Measurements from ENCODE around the gene HCK. TPM values are rescaled to one million over a fixed set of nuclear protein-coding genes. Genes with fewer than 3 reads are reported as not detected.
A peak's percentile ranks its signal among the peaks of the same experiment; 100 is the strongest.

Gene HCK
- total RNA-seq, 1 donor from 2014 or later: not detected

DNA sequence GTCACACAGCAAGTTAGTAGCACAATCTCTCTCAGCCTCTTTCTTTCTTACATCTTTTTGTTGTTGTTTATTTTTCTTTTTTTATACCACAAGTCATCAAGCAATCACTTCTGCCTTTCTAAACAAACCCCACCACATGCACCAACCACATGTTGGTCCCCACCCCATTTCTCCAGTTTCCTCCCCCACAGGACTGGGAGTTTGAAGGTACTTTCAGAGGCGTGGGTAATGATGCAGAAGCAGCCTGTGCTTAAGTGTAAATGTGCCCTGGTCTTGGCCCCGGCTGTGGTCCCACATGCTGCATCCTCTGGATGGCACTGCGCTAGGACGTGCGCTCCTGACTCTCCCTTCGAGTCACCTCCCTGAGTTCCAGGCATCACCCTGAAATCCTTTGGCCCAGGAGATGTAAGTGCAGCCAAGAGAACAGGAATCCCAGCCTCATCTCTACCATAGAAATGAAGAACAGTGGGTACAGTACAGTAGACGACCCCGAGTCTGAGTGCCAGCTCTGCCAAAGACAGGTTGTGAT lies 5.7 kb downstream of the HCK start:
- DNase-seq (ENCODE audit: low read depth): no peak

- DNase-seq (ENCODE audit: low read depth): no peak
These were observed 7.1 kb downstream of the HCK start for GRCh38 chr20:32059189-32059588.

- DNase-seq (ENCODE audit: low read depth): no peak
These were observed 10.7 kb downstream of the HCK start for GRCh38 chr20:32062776-32063170.

- DNase-seq (ENCODE audit: low read depth): no peak
These were observed 11.7 kb downstream of the HCK start for GRCh38 chr20:32063695-32064094.

DNA sequence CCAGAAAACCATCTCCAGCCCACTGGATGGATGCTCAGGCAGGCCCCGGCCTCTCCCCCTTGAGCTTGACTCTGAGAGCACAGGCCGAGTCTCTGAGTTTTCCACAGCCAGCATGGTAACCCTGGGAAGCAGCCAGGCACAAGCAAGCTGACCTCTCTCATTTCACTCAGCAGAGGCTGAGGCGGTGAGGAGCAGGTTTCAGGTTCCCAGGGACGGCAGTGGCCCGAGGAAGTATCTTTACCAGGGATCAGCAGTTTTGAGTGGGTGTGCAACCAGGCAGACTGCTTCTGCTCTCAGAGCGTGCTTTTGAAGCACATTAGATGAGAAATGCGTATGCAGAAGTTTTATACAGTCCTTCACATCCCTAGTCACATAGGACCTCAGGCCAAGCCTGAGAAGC lies 12.6 kb downstream of the HCK start:
- no peak for DNase-seq (ENCODE audit: low read depth)

GRCh38 chr20:32067234-32067821 lies 15.3 kb downstream of the HCK start:
- DNase-seq (ENCODE audit: low read depth): peak; percentile 55

- DNase-seq (ENCODE audit: low read depth): no peak
These were observed 16.1 kb downstream of the HCK start for GRCh38 chr20:32068174-32068573.

- DNase-seq (ENCODE audit: low read depth): no peak
These were observed 17.7 kb downstream of the HCK start for GRCh38 chr20:32069711-32070110.

GRCh38 chr20:32070282-32070681 lies 18.2 kb downstream of the HCK start:
- DNase-seq (ENCODE audit: low read depth): no peak

- DNase-seq (ENCODE audit: low read depth): no peak
These were observed 18.7 kb downstream of the HCK start for GRCh38 chr20:32070690-32071213.

DNA sequence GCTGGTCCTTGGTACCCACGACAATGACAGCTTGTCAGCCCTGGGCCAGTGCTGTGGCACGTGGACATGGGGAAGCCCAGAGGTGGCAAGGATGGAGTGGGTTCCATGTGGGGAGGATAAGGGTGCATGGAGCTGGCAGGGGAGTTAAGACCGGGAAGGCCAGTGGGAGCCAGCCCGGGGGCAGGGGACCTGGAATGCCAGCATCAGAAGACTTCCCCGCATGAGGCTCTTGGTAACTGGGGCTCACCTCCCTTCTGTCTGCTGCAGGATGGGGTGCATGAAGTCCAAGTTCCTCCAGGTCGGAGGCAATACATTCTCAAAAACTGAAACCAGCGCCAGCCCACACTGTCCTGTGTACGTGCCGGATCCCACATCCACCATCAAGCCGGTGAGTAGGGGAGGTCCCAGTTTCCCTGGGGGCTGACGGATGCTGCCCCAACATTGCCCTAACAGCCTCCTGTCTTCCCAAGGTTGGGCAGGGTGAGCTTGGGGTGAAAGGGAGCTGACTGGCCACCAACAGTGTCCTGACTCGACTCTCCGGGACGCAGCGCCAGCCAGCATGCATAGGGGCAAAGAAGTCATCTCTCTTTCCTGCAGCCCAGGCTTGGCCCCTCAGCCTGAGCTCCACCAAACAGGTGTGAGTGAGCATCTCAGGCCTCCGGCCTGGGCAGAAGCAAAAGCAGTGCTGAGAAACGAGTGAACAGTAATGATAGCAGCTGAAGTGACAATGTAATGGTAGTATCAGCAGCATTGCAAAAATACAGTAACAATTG lies 19.5 kb downstream of the HCK start:
- no peak for DNase-seq (ENCODE audit: low read depth)

- no peak for DNase-seq (ENCODE audit: low read depth)
These were observed 20.2 kb downstream of the HCK start for GRCh38 chr20:32072168-32072750.

DNA sequence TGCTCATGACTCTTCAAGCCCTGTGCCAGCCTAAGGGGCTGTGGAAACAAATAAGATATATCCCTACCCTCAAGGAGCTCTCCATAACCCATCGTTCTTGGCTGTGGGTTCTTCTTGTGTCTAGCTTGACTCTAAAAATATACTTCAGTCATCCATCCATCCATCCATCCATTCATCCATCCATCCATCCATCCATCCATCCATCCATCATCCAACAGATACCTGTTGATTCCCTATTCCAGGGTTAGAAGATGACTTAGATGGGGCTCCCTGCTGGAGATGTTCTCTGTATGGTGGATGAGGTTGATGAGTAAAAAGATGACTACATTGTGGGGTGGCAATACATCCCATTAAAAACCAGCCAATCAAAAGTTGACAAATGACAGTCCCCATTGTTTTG lies 23.5 kb downstream of the HCK start:
- no peak for DNase-seq (ENCODE audit: low read depth)

DNA sequence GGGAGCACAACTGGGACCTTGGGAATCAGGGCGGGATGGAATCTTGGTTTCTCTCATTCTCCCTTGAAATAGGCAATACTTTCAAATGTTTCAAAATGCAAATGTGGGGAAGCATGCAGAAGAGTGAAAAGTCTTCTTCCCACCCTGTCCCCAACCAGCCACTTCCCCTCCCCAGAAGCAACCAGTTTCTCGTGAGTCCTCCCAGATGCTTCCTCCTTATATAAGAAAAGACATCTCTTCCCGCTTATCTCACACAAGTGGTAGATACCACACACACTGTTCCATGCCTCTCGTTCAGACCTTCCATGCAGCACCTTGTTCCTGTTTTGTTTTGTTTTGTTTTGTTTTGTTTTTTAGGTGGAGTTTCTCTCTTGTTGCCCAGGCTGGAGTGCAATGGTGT lies 25.1 kb downstream of the HCK start:
- DNase-seq (ENCODE audit: low read depth): no peak

DNA sequence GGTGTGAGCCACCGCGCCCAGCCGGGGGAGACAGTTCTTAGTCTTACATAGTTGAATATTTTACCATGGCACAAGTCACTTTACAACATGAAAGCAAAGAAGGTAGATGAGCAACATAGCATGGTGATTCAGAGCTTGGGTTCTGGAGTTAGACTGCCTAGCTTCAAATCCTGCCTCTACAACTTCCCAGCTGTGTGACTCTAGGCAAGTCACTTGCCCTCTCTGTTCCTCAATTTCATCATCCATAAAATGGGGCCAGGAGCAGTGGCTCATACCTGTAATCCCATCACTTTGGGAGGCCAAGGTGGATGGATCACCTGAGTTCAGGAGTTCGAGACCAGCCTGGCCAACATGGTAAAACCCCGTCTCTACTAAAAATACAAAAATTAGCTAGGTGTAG lies 26.3 kb downstream of the HCK start:
- DNase-seq (ENCODE audit: low read depth): no peak

- DNase-seq (ENCODE audit: low read depth): no peak
These were observed 26.7 kb downstream of the HCK start for GRCh38 chr20:32078791-32079190.

- DNase-seq (ENCODE audit: low read depth): no peak
These were observed 27.6 kb downstream of the HCK start for GRCh38 chr20:32079655-32080109.

DNA sequence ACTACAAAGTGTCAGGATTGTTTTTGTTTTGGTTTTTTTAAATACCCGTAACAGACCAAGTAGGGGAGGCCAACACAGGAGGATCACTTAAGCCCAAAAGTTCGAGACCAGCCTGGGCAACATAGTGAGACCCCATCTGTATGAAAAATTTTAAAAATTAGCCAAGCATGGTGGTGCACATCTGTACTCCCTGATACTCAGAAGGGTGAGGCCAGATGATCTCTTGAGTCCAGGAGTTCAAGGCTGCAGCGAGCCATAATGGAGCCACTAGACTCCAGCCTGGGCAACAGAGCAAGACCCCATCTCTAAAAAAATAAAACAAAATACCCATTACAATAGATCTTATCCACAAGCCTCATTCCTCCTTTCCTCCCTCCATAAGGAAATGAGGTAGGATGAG lies 28.7 kb downstream of the HCK start:
- no peak for DNase-seq (ENCODE audit: low read depth)

GRCh38 chr20:32083469-32083868 lies 31.4 kb downstream of the HCK start:
- DNase-seq (ENCODE audit: low read depth): no peak

- DNase-seq (ENCODE audit: low read depth): no peak
These were observed 35.0 kb downstream of the HCK start for GRCh38 chr20:32087070-32087469.

DNA sequence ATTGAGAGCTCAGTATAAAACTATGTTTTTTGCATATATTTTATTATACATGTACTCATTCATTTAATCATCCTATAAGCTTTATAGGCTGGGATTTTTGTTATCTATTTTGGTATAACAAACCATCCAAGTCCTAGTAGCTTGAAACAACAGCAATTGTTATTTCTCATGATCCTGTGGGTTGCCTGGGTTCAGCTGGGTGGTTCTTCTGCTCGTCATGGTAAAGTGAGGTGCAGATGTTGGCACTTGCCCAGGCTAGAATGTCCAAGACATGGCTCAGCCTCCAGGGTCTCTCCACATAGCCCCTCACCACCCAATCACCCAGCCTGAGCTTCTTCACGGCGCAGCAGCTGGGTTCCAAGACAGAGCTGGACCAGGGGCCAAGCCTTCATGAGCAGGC lies 36.7 kb downstream of the HCK start:
- DNase-seq (ENCODE audit: low read depth): no peak

DNA sequence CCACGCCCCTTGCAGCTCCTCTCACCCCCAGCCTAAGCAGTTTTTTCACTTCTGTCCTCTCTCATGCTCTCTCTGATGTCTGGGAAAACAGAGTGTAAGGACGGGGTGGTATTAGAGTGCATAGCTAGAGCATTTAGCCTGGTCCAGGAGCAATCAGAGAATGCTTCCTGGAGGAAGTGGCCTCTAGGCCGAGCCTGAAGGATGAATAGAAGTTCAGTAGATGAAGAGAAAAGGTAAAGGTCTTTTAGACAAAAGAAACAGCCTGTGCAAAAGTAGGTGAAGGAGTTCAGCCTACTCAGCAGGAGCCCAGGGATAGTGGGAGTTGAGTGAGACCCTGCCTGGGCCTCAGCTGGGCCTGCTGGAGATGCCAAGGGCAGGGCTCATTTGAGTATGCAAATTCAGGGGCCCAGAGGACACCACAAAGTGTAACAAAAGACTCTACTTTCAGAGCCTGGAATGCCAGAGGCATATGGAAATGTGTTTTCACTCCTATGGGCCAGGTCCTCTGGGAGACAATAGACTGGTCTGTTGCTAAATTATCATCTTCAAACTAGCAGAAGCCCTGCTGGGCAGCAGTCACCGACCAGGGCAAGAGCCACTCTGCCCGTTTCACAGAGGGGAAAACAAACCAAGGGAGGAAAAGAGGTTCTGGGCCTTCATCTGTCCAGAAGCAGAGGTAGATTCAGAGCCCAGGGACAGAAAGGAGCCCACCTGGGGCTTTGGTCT lies 37.8 kb downstream of the HCK start:
- DNase-seq (ENCODE audit: low read depth): no peak
